Osteoblast (primary cell): Measurements from ENCODE around the gene ZNF487. TPM values are rescaled to one million over a fixed set of nuclear protein-coding genes. Genes with fewer than 3 reads are reported as not detected.

Experiments used
- DNase-seq: peaks from one replicate; pipeline ENCODE4 v3.0.0; 2011; ENCODE audit warnings: low spot score, mixed read lengths; ENCODE audit not compliant: insufficient read length; ENCODE audit errors: missing footprints
- H2AFZ ChIP-seq: 2 replicates; pipeline ENCODE4 v1.6.0; 2011; ENCODE audit warnings: mild to moderate bottlenecking, low read length
- H3K27ac ChIP-seq: 2 replicates; pipeline ENCODE4 v1.5.1; 2011; ENCODE audit warnings: mild to moderate bottlenecking, low read depth, low read length, moderate library complexity
- H3K27me3 ChIP-seq: 2 replicates; pipeline ENCODE4 v1.6.0; 2012; ENCODE audit warnings: mild to moderate bottlenecking, control low read depth, inconsistent platforms, low read length, moderate library complexity; ENCODE audit not compliant: insufficient read depth
- H3K36me3 ChIP-seq: 2 replicates; pipeline ENCODE4 v1.5.1; 2011; ENCODE audit warnings: mild to moderate bottlenecking, low read length, control low read depth, moderate library complexity; ENCODE audit not compliant: insufficient read depth
- H3K4me1 ChIP-seq: 2 replicates; pipeline ENCODE4 v1.5.1; 2011; ENCODE audit warnings: mild to moderate bottlenecking, low read length, control low read depth, moderate library complexity; ENCODE audit not compliant: insufficient read depth
- H3K4me2 ChIP-seq: 2 replicates; pipeline ENCODE4 v1.6.0; 2011; ENCODE audit warnings: mild to moderate bottlenecking, low read length; ENCODE audit not compliant: insufficient read depth
- H3K4me3 ChIP-seq: fragments of 200-600 bp; sonication (generic); 3 replicates; pipeline ENCODE4 v1.5.1; 2012; ENCODE audit warnings: mild to moderate bottlenecking, low read length, inconsistent platforms; ENCODE audit not compliant: insufficient read depth
- H3K79me2 ChIP-seq: 2 replicates; pipeline ENCODE4 v1.6.0; 2012; ENCODE audit warnings: mild to moderate bottlenecking, low read length, control low read depth, inconsistent platforms; ENCODE audit not compliant: insufficient read depth
- H3K9me3 ChIP-seq: 2 replicates; pipeline ENCODE4 v1.5.1; 2011; ENCODE audit warnings: low read depth, low read length, control low read depth
- H4K20me1 ChIP-seq: 2 replicates; pipeline ENCODE4 v1.6.0; 2012; ENCODE audit warnings: mild to moderate bottlenecking, low read length, control low read depth; ENCODE audit not compliant: insufficient read depth
- total RNA-seq: library from RNA; depleted of rRNA; stranded (reverse); fragments of >200 nt; gene quantifications from 2 replicates; pipeline ENCODE4 v1.2.3, GENCODE V29; 2012
- TF ChIP-seq, protein P1 (sequence below): IDR thresholded peaks from 2 replicates; pipeline ENCODE4 v1.5.1; 2011; ENCODE audit warnings: mild to moderate bottlenecking, low read depth, low read length, moderate library complexity; ENCODE audit errors: extremely low read depth

ZNF487 gene
- total RNA-seq, 1 donor, result 8.3 TPM

DNA sequence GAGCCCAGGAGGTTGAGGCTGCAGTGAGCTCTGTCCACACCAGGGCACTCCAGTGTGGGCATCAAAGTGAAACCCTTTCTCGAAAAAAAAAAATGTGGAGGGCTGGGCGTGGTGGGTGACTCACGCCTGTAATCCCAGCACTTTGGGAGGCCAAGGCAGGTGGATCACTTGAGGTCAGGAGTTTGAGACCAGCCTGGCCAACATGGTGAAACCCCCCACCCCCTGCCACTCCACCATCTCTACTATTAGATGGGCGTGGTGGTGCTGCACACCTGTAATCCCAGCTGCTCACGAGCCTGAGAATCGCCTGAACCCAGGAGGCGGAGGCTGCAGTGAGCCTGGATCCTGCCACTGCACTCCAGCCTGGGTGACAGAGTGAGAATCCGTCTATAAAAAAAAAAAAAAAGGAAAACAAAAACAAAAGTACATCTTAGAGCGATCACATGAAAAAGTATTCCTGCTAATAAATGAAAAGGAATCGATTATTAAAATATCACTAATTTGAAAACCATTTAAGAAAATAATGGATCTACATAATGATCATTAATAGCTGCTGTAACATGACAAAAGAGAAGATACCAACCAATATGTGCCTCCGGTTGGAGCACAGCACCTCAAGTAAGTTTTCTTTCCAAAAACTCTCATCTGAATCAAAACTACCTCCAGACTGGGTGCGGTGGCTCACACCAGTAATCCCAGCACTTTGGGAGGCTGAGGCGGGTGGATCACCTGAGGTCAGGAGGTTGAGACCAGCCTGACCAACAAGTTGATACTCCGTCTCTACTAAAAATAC lies 32.8 kb upstream of the ZNF487 start:
- Histone ChIP-seq H3K9me3 (no peaks in the 10 kb centered on the region), H3K27me3 (no peaks in the 10 kb centered on the region), H3K4me3 (no peak overlapping the region), H3K36me3 (peaks cover under 1% of the 10 kb centered on the region), H3K79me2 (peaks cover 92% of the 10 kb centered on the region), H3K4me2 (peak overlapping the region; percentile 83), H2AFZ (no peak overlapping the region), H3K4me1 (peaks cover 33% of the 10 kb centered on the region), H4K20me1 (peaks cover 73% of the 10 kb centered on the region), H3K27ac (peak overlapping the region; percentile 36)
- no peak for DNase-seq
- TF ChIP-seq, protein P1, sequence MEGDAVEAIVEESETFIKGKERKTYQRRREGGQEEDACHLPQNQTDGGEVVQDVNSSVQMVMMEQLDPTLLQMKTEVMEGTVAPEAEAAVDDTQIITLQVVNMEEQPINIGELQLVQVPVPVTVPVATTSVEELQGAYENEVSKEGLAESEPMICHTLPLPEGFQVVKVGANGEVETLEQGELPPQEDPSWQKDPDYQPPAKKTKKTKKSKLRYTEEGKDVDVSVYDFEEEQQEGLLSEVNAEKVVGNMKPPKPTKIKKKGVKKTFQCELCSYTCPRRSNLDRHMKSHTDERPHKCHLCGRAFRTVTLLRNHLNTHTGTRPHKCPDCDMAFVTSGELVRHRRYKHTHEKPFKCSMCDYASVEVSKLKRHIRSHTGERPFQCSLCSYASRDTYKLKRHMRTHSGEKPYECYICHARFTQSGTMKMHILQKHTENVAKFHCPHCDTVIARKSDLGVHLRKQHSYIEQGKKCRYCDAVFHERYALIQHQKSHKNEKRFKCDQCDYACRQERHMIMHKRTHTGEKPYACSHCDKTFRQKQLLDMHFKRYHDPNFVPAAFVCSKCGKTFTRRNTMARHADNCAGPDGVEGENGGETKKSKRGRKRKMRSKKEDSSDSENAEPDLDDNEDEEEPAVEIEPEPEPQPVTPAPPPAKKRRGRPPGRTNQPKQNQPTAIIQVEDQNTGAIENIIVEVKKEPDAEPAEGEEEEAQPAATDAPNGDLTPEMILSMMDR, result no peak

DNA sequence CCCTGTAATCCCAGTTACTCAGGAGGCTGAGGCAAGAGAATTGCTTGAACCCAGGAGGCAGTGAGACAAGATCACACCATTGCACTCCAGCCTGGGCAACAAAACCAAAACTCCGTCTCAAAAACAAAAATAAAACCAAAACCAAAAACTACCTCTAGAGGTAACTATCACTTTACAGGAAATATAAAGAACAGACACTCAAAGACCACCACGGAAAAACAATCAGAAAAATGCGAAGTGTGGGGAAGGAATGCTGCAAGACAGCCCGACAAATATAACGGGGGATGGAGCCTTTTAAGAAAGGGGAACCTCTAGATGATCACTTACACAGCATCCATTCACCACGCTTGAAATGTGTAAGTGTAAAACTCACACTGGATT lies 32.2 kb upstream of the ZNF487 start:
- H3K4me2 ChIP-seq, result peak overlapping the region; percentile 83
- peaks cover 28% of the 10 kb centered on the region for H3K4me1 ChIP-seq
- no peak overlapping the region for H3K4me3 ChIP-seq

DNA sequence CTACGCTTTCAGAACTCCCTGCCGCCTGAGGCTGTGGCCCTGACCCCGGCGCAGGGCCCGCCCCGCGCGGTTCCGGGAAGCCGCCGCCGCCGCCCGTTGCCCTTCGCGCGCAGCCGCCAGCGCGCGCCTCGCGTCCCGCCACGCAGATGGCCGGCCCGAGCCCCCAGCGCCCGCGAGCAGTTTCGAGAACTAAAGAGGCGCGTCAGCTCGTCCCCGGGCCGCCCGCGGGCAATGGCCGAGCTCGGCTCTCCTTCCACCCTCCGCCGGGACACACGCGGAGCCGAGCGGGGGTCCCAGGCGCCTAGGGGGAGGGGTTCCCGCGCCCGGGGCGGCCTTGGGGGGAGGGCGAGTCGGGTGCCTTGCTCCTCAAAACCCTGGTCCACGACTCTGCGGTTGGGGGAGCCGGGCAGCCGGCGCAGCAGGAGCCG lies 29.7 kb upstream of the ZNF487 start:
- peak; percentile 91 for DNase-seq
- Histone ChIP-seq H2AFZ (peak overlapping the region; percentile 51), H3K4me3 (peak overlapping the region; percentile 91), H3K36me3 (no peaks in the 10 kb centered on the region), H3K4me1 (peaks cover 22% of the 10 kb centered on the region), H3K79me2 (peaks cover 62% of the 10 kb centered on the region), H3K9me3 (no peaks in the 10 kb centered on the region), H3K4me2 (peak overlapping the region; percentile 83), H4K20me1 (peaks cover 47% of the 10 kb centered on the region), H3K27me3 (no peaks in the 10 kb centered on the region), H3K27ac (peak overlapping the region; percentile 98)
- TF ChIP-seq, protein P1, result no peak

More for the DNA sequence above, 32.2 kb upstream of the ZNF487 start:
- DNase-seq, result no peak
- H3K36me3 ChIP-seq, result no peaks in the 10 kb centered on the region
- H3K9me3 ChIP-seq, result no peaks in the 10 kb centered on the region
- TF ChIP-seq, protein P1, result no peak
- no peak overlapping the region for H2AFZ ChIP-seq
- peaks cover 69% of the 10 kb centered on the region for H4K20me1 ChIP-seq
- H3K79me2 ChIP-seq, result peaks cover 86% of the 10 kb centered on the region
- H3K27me3 ChIP-seq, result no peaks in the 10 kb centered on the region
- peak overlapping the region; percentile 36 for H3K27ac ChIP-seq

DNA sequence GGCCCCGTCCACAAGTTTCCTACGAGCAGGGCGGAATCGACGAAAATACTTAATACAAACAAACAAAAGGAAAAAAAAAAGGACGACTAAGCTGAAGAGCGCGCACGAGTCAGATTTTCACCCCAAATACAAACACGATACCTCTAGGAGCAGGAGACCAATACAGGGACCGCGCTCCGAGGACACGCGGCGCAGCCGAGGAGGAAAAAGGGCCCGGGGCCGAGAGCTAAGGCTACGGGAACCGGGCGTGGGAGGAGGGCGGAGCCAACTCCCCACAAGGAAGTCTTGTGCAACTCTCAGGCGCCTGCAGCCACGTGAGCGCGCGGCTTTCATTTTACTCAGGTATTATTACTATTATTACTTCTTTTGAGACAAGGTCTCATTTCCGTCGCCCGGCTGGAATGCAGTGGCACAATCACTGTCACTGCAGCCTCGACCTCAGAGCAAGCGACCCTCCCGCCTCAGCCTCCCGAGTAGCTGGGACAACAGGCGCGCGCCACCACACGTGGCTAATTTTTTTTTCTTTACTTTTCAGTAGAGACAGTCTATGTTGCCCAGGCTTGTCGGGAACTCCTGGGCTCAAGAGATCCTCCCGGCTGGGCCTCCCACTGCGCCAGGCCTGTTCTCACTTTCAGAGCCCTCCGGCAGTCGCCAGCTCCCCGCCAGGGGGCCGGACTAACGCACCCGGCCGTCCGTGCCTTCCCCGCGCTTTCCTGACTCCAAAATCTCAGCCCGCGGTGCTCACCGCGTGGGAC lies 29.2 kb upstream of the ZNF487 start:
- TF ChIP-seq, protein P1, result peak; percentile 36
- H3K9me3 ChIP-seq, result no peaks in the 10 kb centered on the region
- peak overlapping the region; percentile 98 for H3K27ac ChIP-seq
- H3K4me1 ChIP-seq, result peaks cover 21% of the 10 kb centered on the region
- DNase-seq, result peak; percentile 99
- H3K79me2 ChIP-seq, result peaks cover 56% of the 10 kb centered on the region
- peak overlapping the region; percentile 91 for H3K4me3 ChIP-seq
- no peaks in the 10 kb centered on the region for H3K36me3 ChIP-seq
- peak overlapping the region; percentile 83 for H3K4me2 ChIP-seq
- peak overlapping the region; percentile 53 for H2AFZ ChIP-seq
- H3K27me3 ChIP-seq, result no peaks in the 10 kb centered on the region
- peaks cover 41% of the 10 kb centered on the region for H4K20me1 ChIP-seq
